Measurements from ENCODE around the gene SEMA3D. TPM values are rescaled to one million over a fixed set of nuclear protein-coding genes. Genes with fewer than 3 reads are reported as not detected.

SEMA3D gene
- total and polyA plus RNA-seq, 4 donors = 0.18 to 1.2 (median 0.72) TPM

GRCh38 chr7:84981055-84981976 lies 205.5 kb downstream of the SEMA3D start (continued):
- TF ChIP-seq SP1 (IDR thresholded peaks at IDR 0.05) = no peak
- no peak for TF ChIP-seq GABPA (IDR thresholded peaks at IDR 0.05 in 1 of 2, conservative IDR thresholded peaks at IDR 0.05 in 1 of 2)
- TF ChIP-seq, protein P1, sequence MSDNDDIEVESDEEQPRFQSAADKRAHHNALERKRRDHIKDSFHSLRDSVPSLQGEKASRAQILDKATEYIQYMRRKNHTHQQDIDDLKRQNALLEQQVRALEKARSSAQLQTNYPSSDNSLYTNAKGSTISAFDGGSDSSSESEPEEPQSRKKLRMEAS (IDR thresholded peaks at IDR 0.05) = no peak
- no peak for TF ChIP-seq RXRA (IDR thresholded peaks at IDR 0.05)
- TF ChIP-seq YY1 (IDR thresholded peaks at IDR 0.05) = no peak
- no peak for TF ChIP-seq FOXA2 (IDR thresholded peaks at IDR 0.05)
- TF ChIP-seq FOXA1 (IDR thresholded peaks at IDR 0.05) = no peak
- no peak for TF ChIP-seq JUND (IDR thresholded peaks at IDR 0.05)

DNA sequence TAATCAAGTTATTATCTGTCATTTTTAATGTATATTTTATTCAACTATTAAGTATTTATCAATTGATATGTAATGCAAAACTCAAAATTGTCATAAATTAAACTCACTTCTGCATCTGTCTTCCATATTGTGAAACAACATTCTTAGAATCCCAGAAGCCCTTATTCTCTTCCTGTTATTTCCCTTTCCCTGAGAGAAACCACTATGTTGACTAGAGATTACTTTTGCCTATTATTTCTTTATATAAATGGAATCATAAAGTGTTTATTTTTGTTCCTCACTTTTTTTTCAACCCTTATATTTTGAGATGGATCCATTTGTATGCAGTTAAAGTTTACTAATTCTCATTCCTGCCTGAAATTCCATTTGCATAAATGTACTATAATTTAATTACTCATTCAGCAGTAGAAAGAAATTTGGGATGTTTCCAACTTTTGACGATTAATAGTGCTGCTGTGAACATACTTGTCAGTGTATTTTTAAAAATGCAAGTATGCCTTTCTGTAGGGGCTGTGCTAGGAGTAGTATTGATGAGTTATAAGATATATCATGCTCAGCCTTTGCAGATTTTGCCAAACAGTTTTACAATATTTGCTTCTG lies 211.2 kb downstream of the SEMA3D start:
- H3K27me3 ChIP-seq (ENCODE audit: control insufficient read depth in 4 of 4, insufficient read depth in 4 of 4, low read length in 3 of 4) = no peaks in the 10 kb centered on the region
- WGBS = 66% methylated on average over 1 of the region's 1 CpG
- H3K36me3 ChIP-seq (ENCODE audit: control insufficient read depth in 4 of 4, insufficient read depth in 3 of 4, low read depth in 1 of 4, low read length in 3 of 4) = no peaks in the 10 kb centered on the region
- H3K4me3 ChIP-seq (ENCODE audit: low read depth in 1 of 3, low read length in 3 of 3) = no peak overlapping the region
- H3K9ac ChIP-seq (ENCODE audit: low read depth in 1 of 2, low read length in 2 of 2) = no peak overlapping the region
- peaks cover 0 to 6% (median 2%) of the 10 kb centered on the region in 4 donors for H3K4me1 ChIP-seq (ENCODE audit: control insufficient read depth in 4 of 4, insufficient read depth in 4 of 4, low read length in 3 of 4)
- TF ChIP-seq JUND (IDR thresholded peaks at IDR 0.05) (no peak), SP1 (IDR thresholded peaks at IDR 0.05) (no peak), REST (IDR thresholded peaks at IDR 0.05) (no peak), TAF1 (conservative IDR thresholded peaks at IDR 0.05) (no peak)
- H3K9me3 ChIP-seq (ENCODE audit: control insufficient read depth in 4 of 4, low read length in 3 of 4) = no peaks in the 10 kb centered on the region
- H3K27ac ChIP-seq (ENCODE audit: low read depth in 1 of 2, low read length in 2 of 2) = no peak overlapping the region
- DNase-seq (ENCODE audit: low spot score) = no peak

- no peak overlapping the region for H3K9ac ChIP-seq (ENCODE audit: low read depth in 1 of 2, low read length in 2 of 2)
- H3K4me3 ChIP-seq (ENCODE audit: low read depth in 1 of 3, low read length in 3 of 3) = no peak overlapping the region
- 30% methylated on average over 1 of the region's 1 CpG for WGBS
- TF ChIP-seq RXRA (IDR thresholded peaks at IDR 0.05) (peak in 1 of 2 donors; percentile 11), HNF4A (conservative IDR thresholded peaks at IDR 0.05) (peak; percentile 26 to 61), RAD21 (IDR thresholded peaks at IDR 0.05) (no peak)
- no peaks in the 10 kb centered on the region for H3K27me3 ChIP-seq (ENCODE audit: control insufficient read depth in 4 of 4, insufficient read depth in 4 of 4, low read length in 3 of 4)
- H3K4me1 ChIP-seq (ENCODE audit: control insufficient read depth in 4 of 4, insufficient read depth in 4 of 4, low read length in 3 of 4) = peaks cover 0 to 6% (median 2%) of the 10 kb centered on the region in 4 donors
- no peaks in the 10 kb centered on the region for H3K36me3 ChIP-seq (ENCODE audit: control insufficient read depth in 4 of 4, insufficient read depth in 3 of 4, low read depth in 1 of 4, low read length in 3 of 4)
- no peak overlapping the region for H3K27ac ChIP-seq (ENCODE audit: low read depth in 1 of 2, low read length in 2 of 2)
- no peak for DNase-seq (ENCODE audit: low spot score)
- no peaks in the 10 kb centered on the region for H3K9me3 ChIP-seq (ENCODE audit: control insufficient read depth in 4 of 4, low read length in 3 of 4)
Observed at GRCh38 chr7:84971360-84971759, 215.5 kb downstream of the SEMA3D start.

Data from liver (tissue), 9 donors.